ENCODE data around the gene PER2. TPM values are rescaled to one million over a fixed set of nuclear protein-coding genes. Genes with fewer than 3 reads are reported as not detected.

Gene PER2
- total and polyA plus RNA-seq, 2 of the 13 experiments (the other 11 are each of a cell fraction or from before 2014, with no cell fraction given), result 5.1 to 9.4 TPM

- TF ChIP-seq ARID4A (CRISPR knock-in tag; IDR thresholded peaks at IDR 0.05; ENCODE audit: borderline replicate concordance) (peak; percentile 38; the same call in 1 of the 2 replicates), ZFP90 (CRISPR knock-in tag; IDR thresholded peaks at IDR 0.05; ENCODE audit: borderline replicate concordance) (0 out of 2 replicates have a peak, but pooled peaks have one; percentile 22), TFE3 (CRISPR knock-in tag; IDR thresholded peaks at IDR 0.05) (no peak), ZNF605 (CRISPR knock-in tag; IDR thresholded peaks at IDR 0.05) (peak; percentile 81), MXI1 (IDR thresholded peaks at IDR 0.05; ENCODE audit: borderline replicate concordance, low read depth, low read length) (peak; percentile 63; the same call in 1 of the 3 replicates), ZNF180 (CRISPR knock-in tag; IDR thresholded peaks at IDR 0.05; ENCODE audit: borderline replicate concordance, low read depth) (peak; percentile 51; the same call in 1 of the 2 replicates), ZNF776 (CRISPR knock-in tag; IDR thresholded peaks at IDR 0.05) (no peak), HOXA9 (CRISPR knock-in tag; IDR thresholded peaks at IDR 0.05; ENCODE audit: borderline replicate concordance) (no peak), KLF13 (CRISPR knock-in tag; IDR thresholded peaks at IDR 0.05) (0 out of 2 replicates have a peak, but pooled peaks have one; percentile 57), FUBP1 (CRISPR knock-in tag; IDR thresholded peaks at IDR 0.05; ENCODE audit: borderline replicate concordance) (peak; percentile 91), CREBL2 (CRISPR knock-in tag; IDR thresholded peaks at IDR 0.05; ENCODE audit: borderline replicate concordance) (peak; percentile 41; the same call in 1 of the 2 replicates), ZSCAN21 (CRISPR knock-in tag; IDR thresholded peaks at IDR 0.05; ENCODE audit: borderline replicate concordance) (peak; percentile 46), IRF2 (CRISPR knock-in tag; IDR thresholded peaks at IDR 0.05) (no peak), PRPF4 (IDR thresholded peaks at IDR 0.05; ENCODE audit: low read depth, low read length, poor library complexity, severe bottlenecking) (no peak), KLF12 (CRISPR knock-in tag; IDR thresholded peaks at IDR 0.05; ENCODE audit: borderline replicate concordance) (no peak), PREB (CRISPR knock-in tag; IDR thresholded peaks at IDR 0.05) (0 out of 2 replicates have a peak, but pooled peaks have one; percentile 76), RFX3 (CRISPR knock-in tag; IDR thresholded peaks at IDR 0.05) (0 out of 2 replicates have a peak, but pooled peaks have one; percentile 32), PCBP2 (optimal IDR thresholded peaks at IDR 0.05; ENCODE audit: low read depth, low read length, poor library complexity, severe bottlenecking) (no peak)
Measured at GRCh38 chr2:238287737-238288649, at the start of gene PER2 (continued).
